NT2/D1 (cell line): Measurements from ENCODE around the gene VWC2L.

Experiments used
- DNase-seq: peaks from one replicate; pipeline ENCODE4 v3.0.0-alpha.2; 2011; ENCODE audit warnings: low read depth, low spot score
- H3K27me3 ChIP-seq: 2 replicates; pipeline ENCODE4 v1.6.0; 2011; ENCODE audit warnings: mild to moderate bottlenecking; ENCODE audit not compliant: insufficient read length, insufficient read depth
- H3K36me3 ChIP-seq: 2 replicates; pipeline ENCODE4 v1.6.1; 2011; ENCODE audit warnings: mild to moderate bottlenecking, low read length, mixed read lengths; ENCODE audit not compliant: insufficient read depth, insufficient read length
- H3K4me1 ChIP-seq: 2 replicates; pipeline ENCODE4 v1.5.1; 2011; ENCODE audit not compliant: insufficient read depth, insufficient read length
- H3K4me3 ChIP-seq: 2 replicates; pipeline ENCODE4 v1.5.1; 2011; ENCODE audit warnings: low read depth; ENCODE audit not compliant: insufficient read length
- H3K9ac ChIP-seq: 2 replicates; pipeline ENCODE4 v1.6.0; 2011; ENCODE audit warnings: low read depth; ENCODE audit not compliant: insufficient read length
- H3K9me3 ChIP-seq: 2 replicates; pipeline ENCODE4 v1.5.1; 2011; ENCODE audit warnings: mild to moderate bottlenecking, low read length; ENCODE audit not compliant: insufficient read depth
- SUZ12 ChIP-seq: IDR thresholded peaks from 2 replicates; pipeline ENCODE4 v1.6.1; 2011; ENCODE audit not compliant: insufficient read length, insufficient read depth; ENCODE audit errors: extremely low read depth
- YY1 ChIP-seq: IDR thresholded peaks from 2 replicates; pipeline ENCODE4 v1.6.1; 2011; ENCODE audit not compliant: insufficient read length, insufficient read depth
- ZNF274 ChIP-seq: IDR thresholded peaks from 2 replicates; pipeline ENCODE4 v1.6.1; 2011; ENCODE audit warnings: mild to moderate bottlenecking, low read depth, low read length

VWC2L gene

GRCh38 chr2:214489181-214489580 is 78.3 kb downstream of the VWC2L start:
- Histone ChIP-seq H3K4me1 (no peaks in the 10 kb centered on the region), H3K9ac (no peak overlapping the region), H3K4me3 (no peak overlapping the region), H3K27me3 (no peaks in the 10 kb centered on the region), H3K9me3 (peaks cover 6% of the 10 kb centered on the region; the same call in 1 of the 2 replicates), H3K36me3 (no peaks in the 10 kb centered on the region)
- no peak for TF ChIP-seq YY1
- TF ChIP-seq ZNF274: no peak
- no peak for DNase-seq

GRCh38 chr2:214489702-214490101 is 78.8 kb downstream of the VWC2L start:
- Histone ChIP-seq H3K4me3 (no peak overlapping the region), H3K4me1 (no peaks in the 10 kb centered on the region), H3K9me3 (peaks cover 6% of the 10 kb centered on the region; the same call in 1 of the 2 replicates), H3K36me3 (no peaks in the 10 kb centered on the region), H3K27me3 (no peaks in the 10 kb centered on the region), H3K9ac (no peak overlapping the region)
- TF ChIP-seq ZNF274: no peak
- TF ChIP-seq YY1: no peak
- TF ChIP-seq SUZ12: no peak
- DNase-seq: no peak

DNA sequence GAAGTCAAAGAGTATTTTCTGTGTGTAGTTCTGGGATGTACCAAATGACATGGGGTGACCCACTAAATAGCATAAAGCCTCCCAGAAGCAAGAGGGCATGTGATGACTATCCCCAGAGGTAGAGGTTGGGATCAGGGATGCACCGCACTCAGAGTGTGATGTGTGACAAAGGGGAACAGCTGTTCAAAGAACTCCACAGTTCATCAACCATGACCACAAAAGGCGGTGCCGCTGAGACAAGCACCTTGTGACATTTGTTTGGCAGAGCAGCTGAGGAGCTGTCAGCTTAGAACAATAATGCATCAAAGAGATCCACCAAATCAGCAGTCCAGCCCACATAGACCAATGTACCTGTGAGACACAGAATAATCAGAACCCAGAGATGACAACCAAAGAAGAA is 81.3 kb downstream of the VWC2L start:
- Histone ChIP-seq H3K9me3 (peaks cover 6% of the 10 kb centered on the region; the same call in 1 of the 2 replicates), H3K36me3 (no peaks in the 10 kb centered on the region), H3K4me3 (no peak overlapping the region), H3K27me3 (no peaks in the 10 kb centered on the region), H3K9ac (no peak overlapping the region), H3K4me1 (no peaks in the 10 kb centered on the region)
- TF ChIP-seq SUZ12 (no peak), YY1 (no peak), ZNF274 (no peak)
- DNase-seq: no peak

DNA sequence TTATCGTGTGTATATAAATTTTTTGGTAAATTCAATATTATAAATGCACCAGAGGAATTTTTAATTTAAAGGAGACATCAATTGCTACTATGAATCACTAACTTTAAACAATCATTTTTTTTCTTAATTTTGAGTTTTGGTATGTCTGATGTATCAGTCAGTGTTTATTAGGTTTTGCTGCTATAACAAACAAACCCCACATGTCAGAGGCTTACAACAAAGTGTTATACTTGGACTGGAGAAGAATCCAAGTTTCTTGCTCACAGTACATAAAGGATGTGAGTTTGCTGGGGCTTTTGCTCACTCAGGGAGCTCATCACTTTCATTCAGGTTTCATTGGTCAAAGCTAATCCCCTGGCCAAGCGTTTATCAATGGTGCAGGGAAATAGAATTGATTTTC is 81.8 kb downstream of the VWC2L start:
- Histone ChIP-seq H3K9ac (no peak overlapping the region), H3K4me3 (no peak overlapping the region), H3K36me3 (no peaks in the 10 kb centered on the region), H3K27me3 (no peaks in the 10 kb centered on the region), H3K4me1 (no peaks in the 10 kb centered on the region), H3K9me3 (peaks cover 6% of the 10 kb centered on the region; the same call in 1 of the 2 replicates)
- DNase-seq: no peak
- no peak for TF ChIP-seq SUZ12
- TF ChIP-seq YY1: no peak
- TF ChIP-seq ZNF274: no peak

- Histone ChIP-seq H3K4me3 (no peak overlapping the region), H3K9ac (no peak overlapping the region), H3K9me3 (peaks cover 5% of the 10 kb centered on the region; the same call in 1 of the 2 replicates), H3K36me3 (no peaks in the 10 kb centered on the region), H3K27me3 (no peaks in the 10 kb centered on the region), H3K4me1 (no peaks in the 10 kb centered on the region)
- no peak for DNase-seq
- TF ChIP-seq SUZ12 (no peak), YY1 (no peak), ZNF274 (no peak)
Measured at GRCh38 chr2:214497489-214497888, 86.6 kb downstream of the VWC2L start.

GRCh38 chr2:214503568-214503967 is 92.7 kb downstream of the VWC2L start:
- H3K4me3 ChIP-seq: no peak overlapping the region
- no peaks in the 10 kb centered on the region for H3K27me3 ChIP-seq
- H3K9ac ChIP-seq: no peak overlapping the region
- H3K9me3 ChIP-seq: no peaks in the 10 kb centered on the region
- TF ChIP-seq SUZ12 (no peak), YY1 (no peak), ZNF274 (no peak)
- no peaks in the 10 kb centered on the region for H3K36me3 ChIP-seq
- H3K4me1 ChIP-seq: no peaks in the 10 kb centered on the region
- no peak for DNase-seq

- DNase-seq: no peak
- no peak overlapping the region for H3K4me3 ChIP-seq
- no peaks in the 10 kb centered on the region for H3K9me3 ChIP-seq
- H3K36me3 ChIP-seq: no peaks in the 10 kb centered on the region
- no peaks in the 10 kb centered on the region for H3K4me1 ChIP-seq
- H3K27me3 ChIP-seq: no peaks in the 10 kb centered on the region
- TF ChIP-seq YY1: no peak
- TF ChIP-seq ZNF274: no peak
- TF ChIP-seq SUZ12: no peak
- H3K9ac ChIP-seq: no peak overlapping the region
Measured at GRCh38 chr2:214504599-214505376, 93.9 kb downstream of the VWC2L start.
